Common myeloid progenitor, CD34-positive (primary cell): ENCODE measurements around the gene TWSG1.
"Not testable (repeated sequence)": the region's sequence is repeated elsewhere in the genome, so short reads cannot be mapped to it uniquely, and the experiment has no call there.

Source experiments
- CTCF ChIA-PET: fragments of 350-600 bp; sonication (Branson Sonifier 250); formaldehyde crosslinking; loops from one replicate; lab custom pipeline; 2021; ENCODE audit warnings: antibody characterized with exemption; lab: Charles Lee
- POLR2A ChIA-PET: fragments of 350-600 bp; sonication (Branson Sonifier 250); formaldehyde crosslinking; loops from one replicate; lab custom pipeline; 2021; ENCODE audit warnings: antibody characterized with exemption; lab: Charles Lee
- DNase-seq, 3 donors: peaks; one replicate each; pipeline versions ENCODE4 v3.0.0 to v3.0.0-alpha.2; 2013
- H3K27ac ChIP-seq, 2 experiments: 1 replicate in 1 of 2; 2 replicates in 1 of 2; pipeline ENCODE4 v1.7.0; 2013; ENCODE audit warnings: inconsistent platforms in 2 of 2, low read length in 2 of 2, mild to moderate bottlenecking in 2 of 2, low read depth in 1 of 2, moderate library complexity in 1 of 2; ENCODE audit not compliant: severe bottlenecking in 2 of 2, insufficient read depth in 1 of 2, poor library complexity in 1 of 2
- H3K27me3 ChIP-seq, 5 experiments: replicated peaks in 2 of 5; 1 replicate in 3 of 5; 2 replicates in 2 of 5; pipeline versions ENCODE4 v1.6.1 to v1.7.0; 2013; ENCODE audit warnings: low read length in 4 of 5, mild to moderate bottlenecking in 2 of 5, moderate library complexity in 2 of 5, inconsistent platforms in 1 of 5; ENCODE audit not compliant: insufficient read depth in 5 of 5, control insufficient read depth in 4 of 5
- H3K36me3 ChIP-seq, 4 experiments: 1 replicate in 2 of 4; 2 replicates in 2 of 4; pipeline versions ENCODE4 v1.6.1 to v1.7.0; 2013; ENCODE audit warnings: low read length in 3 of 4, control low read depth in 1 of 4, mild to moderate bottlenecking in 1 of 4; ENCODE audit not compliant: control insufficient read depth in 4 of 4, insufficient read depth in 4 of 4
- H3K4me1 ChIP-seq, 4 experiments: 1 replicate in 3 of 4; 2 replicates in 1 of 4; pipeline versions ENCODE4 v1.6.1 to v1.7.1; 2013; ENCODE audit warnings: low read length in 3 of 4, mild to moderate bottlenecking in 3 of 4, control low read depth in 1 of 4, inconsistent platforms in 1 of 4, moderate library complexity in 1 of 4; ENCODE audit not compliant: control insufficient read depth in 4 of 4, insufficient read depth in 4 of 4; ENCODE audit errors: control extremely low read depth in 1 of 4
- H3K4me3 ChIP-seq, 7 experiments: 1 replicate in 4 of 7; 2 replicates in 3 of 7; pipeline versions ENCODE4 v1.5.1 to v1.7.0; 2013; ENCODE audit warnings: mild to moderate bottlenecking in 7 of 7, low read length in 6 of 7, moderate library complexity in 6 of 7, inconsistent platforms in 2 of 7, low read depth in 2 of 7, control low read depth in 1 of 7; ENCODE audit not compliant: insufficient read depth in 4 of 7, control insufficient read depth in 1 of 7; ENCODE audit errors: extremely low read depth in 1 of 7
- H3K9me3 ChIP-seq, 5 experiments: 1 replicate in 4 of 5; 2 replicates in 1 of 5; pipeline versions ENCODE4 v1.6.1 to v1.7.1; 2013; ENCODE audit warnings: low read length in 4 of 5, mild to moderate bottlenecking in 2 of 5, inconsistent platforms in 1 of 5, low read depth in 1 of 5, moderate library complexity in 1 of 5; ENCODE audit not compliant: control insufficient read depth in 4 of 5, insufficient read depth in 2 of 5; ENCODE audit errors: control extremely low read depth in 1 of 5
- WGBS: methylation state at CpG from one replicate; pipeline ENCODE4 v1.1.5; 2013; ENCODE audit not compliant: insufficient coverage; 5-methylcytosine and 5-hydroxymethylcytosine counted together

Gene TWSG1

DNA sequence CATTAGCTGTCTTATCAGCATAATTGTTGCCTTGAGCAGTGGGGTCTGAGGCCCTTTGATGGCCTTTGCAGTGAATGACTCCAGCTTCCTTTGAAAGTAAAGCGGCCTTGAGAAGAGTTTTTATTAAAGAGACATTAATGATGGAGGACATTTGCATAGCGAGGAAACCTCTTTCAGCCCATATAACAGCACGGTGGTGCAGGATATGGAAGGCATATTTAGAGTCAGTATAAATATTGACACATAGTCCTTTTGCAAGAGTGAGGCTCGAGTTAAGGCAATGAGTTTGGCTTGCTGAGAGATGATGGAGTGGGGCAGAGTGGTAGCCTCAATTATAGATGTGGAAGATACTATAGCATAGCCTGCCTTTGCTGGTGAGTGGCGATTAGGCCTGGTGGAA lies 89.7 kb downstream of the TWSG1 start:
- CTCF ChIA-PET, POLR2A ChIA-PET: not testable (repeated sequence)
- WGBS = 67% methylated on average over 3 of the region's 5 CpGs

DNA sequence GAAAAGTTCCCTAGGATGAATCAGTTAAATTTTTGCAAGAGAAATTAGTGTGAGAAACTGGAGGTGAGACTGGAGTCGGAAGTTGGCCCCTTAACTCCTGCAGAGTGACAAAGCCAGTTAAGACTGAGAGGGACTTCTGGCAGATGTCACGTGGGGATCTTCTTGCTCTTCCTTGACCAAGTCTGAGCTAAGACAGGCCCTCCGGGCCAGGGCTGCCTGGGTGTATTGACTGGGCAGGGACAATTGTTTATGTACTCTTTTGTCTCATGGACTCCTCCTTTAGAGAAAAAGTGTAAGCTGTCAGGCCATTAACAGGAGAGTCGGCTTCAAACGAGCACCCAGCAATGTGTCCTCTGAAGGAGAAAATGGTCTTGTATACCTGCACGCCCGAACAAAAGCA lies 92.2 kb downstream of the TWSG1 start:
- ChIA-PET POLR2A (no interaction called here), CTCF (interaction anchor here (0.9 to 1.3 kb wide), 3 partner anchors 9 to 12 kb away, joined by 3 to 5 read pairs (median 4); no protein-coding TSS in a partner anchor)
- WGBS = 96% methylated on average over 3 of the region's 7 CpGs
- Histone ChIP-seq H3K4me1 (no peaks in the 10 kb centered on the region), H3K27ac (no peak overlapping the region), H3K36me3 (no peaks in the 10 kb centered on the region), H3K4me3 (no peak overlapping the region), H3K9me3 (peaks cover 0 to 15% (median 8%) of the 10 kb centered on the region in 5 experiments), H3K27me3 (no peaks in the 10 kb centered on the region)
- no peak for DNase-seq

More for the DNA sequence above, 89.7 kb downstream of the TWSG1 start:
- not testable (repeated sequence) for H3K27ac ChIP-seq, DNase-seq, H3K36me3 ChIP-seq, H3K27me3 ChIP-seq, H3K4me1 ChIP-seq, H3K4me3 ChIP-seq
- H3K9me3 ChIP-seq = peaks cover 0 to 15% (median 8%) of the 10 kb centered on the region in 5 experiments

DNA sequence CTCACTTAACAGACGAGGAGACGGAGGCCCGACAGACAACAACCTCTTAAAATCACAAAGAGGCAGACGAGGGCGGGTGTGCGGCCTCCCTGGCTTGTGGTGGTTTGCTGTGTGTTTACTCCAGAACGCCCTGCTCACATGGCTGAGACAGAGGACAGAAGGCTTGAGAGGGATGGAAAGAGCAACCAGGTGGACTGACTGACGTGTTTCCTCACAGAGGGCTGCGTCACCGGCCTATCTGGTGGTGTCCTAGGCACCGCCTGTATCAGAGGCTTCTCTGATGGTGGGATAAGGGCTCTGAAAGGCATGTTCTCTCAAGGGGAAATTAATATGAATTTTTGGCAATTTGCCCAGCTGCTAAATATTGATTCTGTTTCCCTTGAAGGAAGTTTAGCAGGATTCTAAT lies 93.7 kb downstream of the TWSG1 start:
- ChIA-PET CTCF (no interaction called here), POLR2A (no interaction called here)
- 100% methylated on average over 10 of the region's 11 CpGs for WGBS
- Histone ChIP-seq H3K9me3 (peaks cover 0 to 15% (median 8%) of the 10 kb centered on the region in 5 experiments), H3K4me3 (no peak overlapping the region), H3K27me3 (no peaks in the 10 kb centered on the region), H3K36me3 (no peaks in the 10 kb centered on the region), H3K4me1 (peaks cover 0 to 7% (median 2%) of the 10 kb centered on the region in 4 experiments), H3K27ac (no peak overlapping the region)
- no peak for DNase-seq

DNA sequence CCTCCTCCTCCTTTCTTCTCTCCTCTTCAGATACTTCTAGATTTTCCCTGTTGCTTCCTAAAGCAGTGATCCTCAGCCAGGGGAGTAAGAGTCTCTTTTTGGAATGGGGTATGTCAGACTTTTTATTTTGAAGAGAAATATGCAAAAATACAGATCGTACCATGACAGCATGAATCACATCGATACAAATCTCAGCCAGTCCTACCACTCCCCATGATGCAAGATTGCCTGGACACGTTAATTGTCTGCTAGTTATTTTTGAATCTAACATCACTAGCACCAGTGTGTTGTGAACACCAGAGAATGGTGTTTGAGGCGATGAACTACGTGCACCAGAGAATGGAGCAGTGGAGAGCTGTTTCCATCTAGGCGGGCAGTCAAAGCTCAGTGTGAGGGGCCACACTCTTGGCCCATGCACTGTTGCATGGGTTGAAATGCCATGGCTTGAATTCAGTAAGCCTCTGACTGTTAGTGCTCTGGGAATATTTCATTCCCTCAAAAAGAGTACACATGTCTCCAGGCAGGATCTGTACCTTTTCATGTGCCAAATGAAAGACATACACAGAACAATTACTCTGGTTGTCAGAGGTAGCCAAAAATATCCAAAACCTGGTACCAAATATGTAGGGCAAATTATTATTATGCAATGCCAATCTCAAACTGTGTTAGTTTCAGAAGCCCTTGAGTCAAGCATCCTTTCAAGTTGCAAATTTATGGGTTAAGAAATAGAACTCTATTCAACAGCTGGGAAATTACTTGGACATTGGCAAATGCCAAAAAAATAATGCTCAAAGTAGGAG lies 94.5 kb downstream of the TWSG1 start:
- POLR2A ChIA-PET = no interaction called here
- Histone ChIP-seq H3K27ac (no peak overlapping the region), H3K27me3 (no peaks in the 10 kb centered on the region), H3K4me3 (no peak overlapping the region), H3K36me3 (no peaks in the 10 kb centered on the region), H3K4me1 (peaks cover 0 to 13% (median 8%) of the 10 kb centered on the region in 4 experiments), H3K9me3 (peaks cover 0 to 11% (median 3%) of the 10 kb centered on the region in 5 experiments)
- 96% methylated on average over 4 of the region's 6 CpGs for WGBS
- CTCF ChIA-PET = no interaction called here
- DNase-seq = no peak

DNA sequence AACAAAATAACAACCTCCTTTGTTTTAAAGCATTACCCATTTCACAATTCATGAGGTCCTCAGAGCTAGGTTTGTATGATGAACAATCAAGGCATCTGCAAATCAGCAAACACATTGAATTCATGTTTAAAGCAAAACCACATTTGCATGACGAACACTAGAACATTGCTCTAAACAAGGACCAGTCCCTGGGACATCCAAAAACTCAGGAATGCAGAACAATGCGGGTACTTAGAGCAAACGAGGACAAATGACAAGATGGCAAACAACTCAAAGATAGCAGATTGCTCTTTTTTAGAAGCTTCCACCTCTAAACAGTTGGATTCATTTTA lies 95.1 kb downstream of the TWSG1 start:
- Histone ChIP-seq H3K36me3 (no peaks in the 10 kb centered on the region), H3K4me3 (no peak overlapping the region), H3K27ac (no peak overlapping the region), H3K9me3 (peaks cover 0 to 6% (median 0%) of the 10 kb centered on the region in 5 experiments), H3K27me3 (no peaks in the 10 kb centered on the region), H3K4me1 (peaks cover 0 to 19% (median 13%) of the 10 kb centered on the region in 4 experiments)
- POLR2A ChIA-PET = no interaction called here
- CTCF ChIA-PET = no interaction called here
- no peak for DNase-seq
- 100% methylated on average over 3 of the region's 3 CpGs for WGBS

DNA sequence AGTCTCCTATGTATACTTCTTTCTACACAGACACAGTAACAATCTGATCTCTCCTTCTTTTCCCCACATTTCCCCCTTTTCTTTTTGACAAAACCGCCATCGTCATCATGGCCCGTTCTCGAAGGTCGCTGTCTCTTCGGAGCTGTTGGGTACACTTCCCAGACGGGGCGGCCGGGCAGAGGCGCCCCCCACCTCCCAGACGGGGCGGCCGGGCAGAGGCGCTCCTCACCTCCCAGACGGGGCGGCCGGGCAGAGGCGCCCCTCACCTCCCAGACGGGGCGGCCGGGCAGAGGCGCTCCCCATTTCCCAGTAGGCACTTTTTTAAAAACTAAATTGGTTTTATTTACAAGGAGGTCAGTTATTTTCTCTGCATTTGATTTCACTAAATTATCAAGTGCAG lies 95.7 kb downstream of the TWSG1 start:
- H3K36me3 ChIP-seq, H3K9me3 ChIP-seq, CTCF ChIA-PET, H3K27ac ChIP-seq, H3K27me3 ChIP-seq, POLR2A ChIA-PET, DNase-seq, H3K4me3 ChIP-seq: not testable (repeated sequence)
- WGBS = 100% methylated on average over 5 of the region's 22 CpGs
- H3K4me1 ChIP-seq = peaks cover 0 to 26% (median 17%) of the 10 kb centered on the region in 4 experiments

DNA sequence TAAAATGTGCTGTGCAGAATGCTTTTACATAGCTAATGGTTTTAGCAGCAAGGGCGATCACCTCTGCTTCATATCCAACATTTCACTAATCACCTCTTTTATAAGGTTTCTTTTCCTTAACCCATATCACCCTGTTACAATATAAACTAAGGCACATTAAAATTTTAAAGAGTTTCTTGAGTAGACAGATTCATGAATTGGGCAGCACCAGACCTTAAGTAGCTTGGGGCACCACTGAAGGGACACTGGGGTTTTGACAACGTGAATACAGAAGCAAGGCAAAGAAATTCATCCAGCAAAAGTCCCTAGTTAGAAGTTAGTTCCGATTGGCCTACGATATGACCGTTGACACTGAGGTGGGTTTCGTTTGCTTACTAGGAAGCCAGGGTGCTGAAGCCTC lies 96.7 kb downstream of the TWSG1 start:
- Histone ChIP-seq H3K36me3 (no peaks in the 10 kb centered on the region), H3K27ac (no peak overlapping the region), H3K4me1 (peaks cover 0 to 31% (median 18%) of the 10 kb centered on the region in 4 experiments), H3K9me3 (peaks cover 0 to 2% (median 0%) of the 10 kb centered on the region in 5 experiments), H3K27me3 (no peaks in the 10 kb centered on the region), H3K4me3 (no peak overlapping the region)
- POLR2A ChIA-PET = no interaction called here
- CTCF ChIA-PET = no interaction called here
- no peak for DNase-seq
- WGBS = 98% methylated on average over 5 of the region's 6 CpGs
